PC-3 (cell line): ENCODE measurements around the gene TPCN2.

Source experiments
- EZH2 ChIP-seq: fragments of 300-600 bp; sonication (generic); IDR thresholded peaks from one replicate; pipeline ENCODE4 v1.6.1; 2017; ENCODE audit warnings: antibody characterized with exemption, mild to moderate bottlenecking, low read length; ENCODE audit not compliant: unreplicated experiment
- TF ChIP-seq, protein P1 (sequence below): fragments of 300-600 bp; sonication (generic); conservative IDR thresholded peaks from 2 replicates; pipeline ENCODE4 v1.5.1; 2017; ENCODE audit warnings: antibody characterized with exemption, low read depth, mild to moderate bottlenecking, low read length

DNA sequence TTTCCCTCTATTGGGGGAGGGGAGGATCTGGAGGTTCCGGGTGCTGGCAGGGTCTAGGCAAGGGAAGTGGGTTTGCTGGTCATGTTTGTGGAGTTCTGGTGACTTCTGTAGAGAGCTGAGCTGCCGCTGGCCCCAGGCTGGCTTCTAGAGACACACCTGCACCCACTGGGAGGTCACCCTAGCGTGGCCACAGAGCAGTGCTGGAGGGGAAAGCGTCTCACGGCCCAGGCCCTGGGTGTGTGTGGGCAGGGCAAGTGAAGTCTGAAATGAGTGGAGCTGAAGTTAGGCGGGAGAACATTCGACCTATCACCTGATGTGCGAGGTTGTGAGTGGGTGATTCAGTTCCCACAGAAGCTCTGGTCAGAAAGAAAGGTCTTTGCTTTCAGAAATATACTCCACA is 134.9 kb downstream of the TPCN2 start:
- TF ChIP-seq, protein P1, sequence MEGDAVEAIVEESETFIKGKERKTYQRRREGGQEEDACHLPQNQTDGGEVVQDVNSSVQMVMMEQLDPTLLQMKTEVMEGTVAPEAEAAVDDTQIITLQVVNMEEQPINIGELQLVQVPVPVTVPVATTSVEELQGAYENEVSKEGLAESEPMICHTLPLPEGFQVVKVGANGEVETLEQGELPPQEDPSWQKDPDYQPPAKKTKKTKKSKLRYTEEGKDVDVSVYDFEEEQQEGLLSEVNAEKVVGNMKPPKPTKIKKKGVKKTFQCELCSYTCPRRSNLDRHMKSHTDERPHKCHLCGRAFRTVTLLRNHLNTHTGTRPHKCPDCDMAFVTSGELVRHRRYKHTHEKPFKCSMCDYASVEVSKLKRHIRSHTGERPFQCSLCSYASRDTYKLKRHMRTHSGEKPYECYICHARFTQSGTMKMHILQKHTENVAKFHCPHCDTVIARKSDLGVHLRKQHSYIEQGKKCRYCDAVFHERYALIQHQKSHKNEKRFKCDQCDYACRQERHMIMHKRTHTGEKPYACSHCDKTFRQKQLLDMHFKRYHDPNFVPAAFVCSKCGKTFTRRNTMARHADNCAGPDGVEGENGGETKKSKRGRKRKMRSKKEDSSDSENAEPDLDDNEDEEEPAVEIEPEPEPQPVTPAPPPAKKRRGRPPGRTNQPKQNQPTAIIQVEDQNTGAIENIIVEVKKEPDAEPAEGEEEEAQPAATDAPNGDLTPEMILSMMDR, result no peak
- TF ChIP-seq EZH2, result no peak
